ENCODE results near the gene DHX8. TPM values are rescaled to one million over a fixed set of nuclear protein-coding genes. Genes with fewer than 3 reads are reported as not detected.

Gene DHX8
- total RNA-seq, 1 experiment from 2014 or later, result 34.5 TPM

DNA sequence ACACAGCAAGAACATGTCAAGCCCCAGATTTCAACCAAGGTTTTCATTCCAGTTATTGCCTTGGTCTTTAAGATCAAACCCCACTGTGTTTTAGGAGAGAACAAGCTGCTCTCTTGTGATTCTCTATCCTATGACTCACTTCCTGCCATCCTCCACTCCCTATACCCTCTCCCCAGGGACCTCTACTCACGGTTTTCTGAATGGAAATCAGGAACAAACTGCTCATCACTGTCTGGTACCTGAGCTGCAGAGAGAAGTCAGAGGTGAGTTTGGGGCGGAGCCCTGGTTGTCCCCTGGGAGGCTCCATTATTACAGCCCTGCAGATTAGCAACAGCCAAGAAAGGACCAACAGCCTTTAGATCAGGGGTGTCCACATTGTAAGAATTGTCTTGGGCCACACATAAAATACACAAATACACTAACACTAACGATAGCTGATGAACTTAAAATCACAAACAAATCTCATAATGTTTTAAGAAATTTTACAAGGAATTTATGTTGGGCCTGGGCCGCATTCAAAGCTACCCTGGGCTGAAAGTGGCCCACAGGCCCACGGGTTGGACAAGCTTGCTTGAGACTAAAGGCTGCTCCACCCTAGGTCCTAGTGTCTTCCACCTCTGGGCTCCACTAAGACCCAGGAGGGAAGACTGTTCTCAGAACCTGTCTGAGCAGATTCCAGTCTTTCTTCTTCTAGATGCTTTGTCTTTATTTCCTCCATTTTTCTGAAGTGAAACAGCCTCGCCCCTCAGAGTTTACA is 52.6 kb downstream of the DHX8 start:
- Histone ChIP-seq H3K27ac (ENCODE audit: low read length) (no peak overlapping the region), H3K9me3 (ENCODE audit: low read length) (no peaks in the 10 kb centered on the region), H3K79me2 (ENCODE audit: low read length) (peaks cover 23% of the 10 kb centered on the region), H3K4me3 (ENCODE audit: low read length) (no peak overlapping the region), H2AFZ (ENCODE audit: low read length) (no peak overlapping the region), H3K4me2 (ENCODE audit: low read length) (peak overlapping the region; percentile 29), H3F3A (ENCODE audit: low read length, unreplicated experiment) (no peaks in the 10 kb centered on the region), H3K27me3 (ENCODE audit: low read length) (no peaks in the 10 kb centered on the region), H3K9ac (ENCODE audit: low read length) (no peak overlapping the region), H3K4me1 (ENCODE audit: insufficient read depth, low read length) (peaks cover 12% of the 10 kb centered on the region), H4K20me1 (ENCODE audit: low read length) (no peaks in the 10 kb centered on the region), H3K9me2 (replicated peaks; ENCODE audit: low read length) (no peaks in the 10 kb centered on the region), H3K36me3 (ENCODE audit: low read depth, low read length) (peaks cover 13% of the 10 kb centered on the region; the same call in 1 of the 2 replicates)
- POLR2A ChIA-PET (ENCODE audit: unreplicated experiment), result no interaction called here
- ATAC-seq (peak; percentile 65), DNase-seq (peak; percentile 43)
- CTCF ChIA-PET, result no interaction called here
- intact Hi-C loops (cut with micrococcal nuclease), result no loop called here
- TF ChIP-seq, protein P1, sequence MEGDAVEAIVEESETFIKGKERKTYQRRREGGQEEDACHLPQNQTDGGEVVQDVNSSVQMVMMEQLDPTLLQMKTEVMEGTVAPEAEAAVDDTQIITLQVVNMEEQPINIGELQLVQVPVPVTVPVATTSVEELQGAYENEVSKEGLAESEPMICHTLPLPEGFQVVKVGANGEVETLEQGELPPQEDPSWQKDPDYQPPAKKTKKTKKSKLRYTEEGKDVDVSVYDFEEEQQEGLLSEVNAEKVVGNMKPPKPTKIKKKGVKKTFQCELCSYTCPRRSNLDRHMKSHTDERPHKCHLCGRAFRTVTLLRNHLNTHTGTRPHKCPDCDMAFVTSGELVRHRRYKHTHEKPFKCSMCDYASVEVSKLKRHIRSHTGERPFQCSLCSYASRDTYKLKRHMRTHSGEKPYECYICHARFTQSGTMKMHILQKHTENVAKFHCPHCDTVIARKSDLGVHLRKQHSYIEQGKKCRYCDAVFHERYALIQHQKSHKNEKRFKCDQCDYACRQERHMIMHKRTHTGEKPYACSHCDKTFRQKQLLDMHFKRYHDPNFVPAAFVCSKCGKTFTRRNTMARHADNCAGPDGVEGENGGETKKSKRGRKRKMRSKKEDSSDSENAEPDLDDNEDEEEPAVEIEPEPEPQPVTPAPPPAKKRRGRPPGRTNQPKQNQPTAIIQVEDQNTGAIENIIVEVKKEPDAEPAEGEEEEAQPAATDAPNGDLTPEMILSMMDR (conservative IDR thresholded peaks at IDR 0.05; ENCODE audit: low read depth, low read length), result no peak
- TF ChIP-seq EZH2 (IDR thresholded peaks at IDR 0.05; ENCODE audit: low read length, unreplicated experiment) (no peak), EZH2phosphoT487 (IDR thresholded peaks at IDR 0.05; ENCODE audit: borderline replicate concordance, low read length) (no peak)
- no TSS peak for BruUV-seq (replicated peaks)

DNA sequence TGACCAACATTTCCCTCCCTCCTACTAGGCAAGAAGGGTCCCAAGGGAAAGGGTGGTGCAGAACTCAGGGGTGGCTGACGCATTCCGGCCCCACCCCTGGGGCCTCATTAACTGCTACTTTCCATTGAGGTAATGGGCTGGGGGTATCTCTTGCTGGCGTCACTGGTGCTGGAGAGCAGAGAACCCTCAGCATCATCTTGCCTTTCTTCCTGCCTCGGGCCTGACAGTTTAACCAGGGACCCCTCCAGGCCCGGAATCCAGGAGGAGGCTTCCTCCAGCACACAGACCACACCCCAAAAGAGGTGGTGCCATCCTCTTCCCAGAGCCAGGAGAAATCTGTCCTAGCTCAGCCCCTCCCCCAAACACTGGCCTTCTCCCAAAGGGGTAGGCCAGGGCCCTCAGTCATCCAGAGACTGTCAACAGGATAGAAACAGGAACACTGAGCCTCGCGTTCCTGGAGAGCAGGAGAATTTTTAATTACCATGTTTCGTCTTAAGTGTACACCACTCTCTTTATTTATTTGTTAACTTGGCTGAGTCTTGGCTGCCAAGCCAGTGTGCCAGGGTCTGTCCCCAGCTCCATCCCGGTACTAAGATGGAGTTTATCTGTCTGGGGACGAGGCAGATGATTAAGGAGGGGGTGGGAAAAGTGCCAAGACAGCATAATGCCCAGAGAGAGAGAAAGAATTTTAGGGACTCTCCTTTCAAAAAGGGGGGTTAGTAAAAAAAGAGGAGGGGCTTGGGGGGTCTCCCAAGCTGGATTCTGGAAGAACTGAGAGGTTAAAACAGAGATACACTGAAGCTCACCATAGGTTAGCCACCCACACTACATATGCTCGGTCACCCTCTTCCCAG is 57.3 kb downstream of the DHX8 start:
- Histone ChIP-seq H3K27me3 (ENCODE audit: low read length) (no peaks in the 10 kb centered on the region), H3F3A (ENCODE audit: low read length, unreplicated experiment) (no peaks in the 10 kb centered on the region), H3K4me1 (ENCODE audit: insufficient read depth, low read length) (peaks cover 33% of the 10 kb centered on the region), H3K9ac (ENCODE audit: low read length) (no peak overlapping the region), H4K20me1 (ENCODE audit: low read length) (no peaks in the 10 kb centered on the region), H3K9me3 (ENCODE audit: low read length) (no peaks in the 10 kb centered on the region), H3K27ac (ENCODE audit: low read length) (no peak overlapping the region), H3K79me2 (ENCODE audit: low read length) (peaks cover 57% of the 10 kb centered on the region), H3K4me3 (ENCODE audit: low read length) (no peak overlapping the region), H3K9me2 (replicated peaks; ENCODE audit: low read length) (no peaks in the 10 kb centered on the region), H2AFZ (ENCODE audit: low read length) (no peak overlapping the region), H3K4me2 (ENCODE audit: low read length) (no peak overlapping the region), H3K36me3 (ENCODE audit: low read depth, low read length) (no peaks in the 10 kb centered on the region)
- intact Hi-C loops (cut with micrococcal nuclease), result no loop called here
- CTCF ChIA-PET, result no interaction called here
- no TSS peak for BruUV-seq (replicated peaks)
- ATAC-seq (no peak), DNase-seq (no peak)
- POLR2A ChIA-PET (ENCODE audit: unreplicated experiment), result no interaction called here
- TF ChIP-seq EZH2phosphoT487 (IDR thresholded peaks at IDR 0.05; ENCODE audit: borderline replicate concordance, low read length), result no peak
- TF ChIP-seq, protein P1 (conservative IDR thresholded peaks at IDR 0.05; ENCODE audit: low read depth, low read length), result no peak
- no peak for TF ChIP-seq EZH2 (IDR thresholded peaks at IDR 0.05; ENCODE audit: low read length, unreplicated experiment)
